OCI-LY1 (cell line): ENCODE measurements around the gene NOS1.

Experiments
- H2AFZ ChIP-seq: fragments of 200-600 bp; sonication (generic), shearing (Covaris generic); 2 replicates; pipeline ENCODE4 v1.6.0; 2014; ENCODE audit warnings: antibody characterized with exemption, mild to moderate bottlenecking, low read length
- H3F3A ChIP-seq: fragments of 200-600 bp; sonication (generic), shearing (Covaris generic); 2 replicates; pipeline ENCODE4 v1.6.0; 2014; ENCODE audit warnings: mild to moderate bottlenecking, antibody characterized with exemption, low read length, moderate library complexity; ENCODE audit not compliant: insufficient read depth
- H3K27ac ChIP-seq: fragments of 200-600 bp; sonication (generic); 2 replicates; pipeline ENCODE4 v1.5.1; 2014; ENCODE audit warnings: low read length, mixed run types, mild to moderate bottlenecking, low read depth; ENCODE audit not compliant: poor library complexity, severe bottlenecking
- H3K27me3 ChIP-seq: fragments of 200-600 bp; sonication (generic); 2 replicates; pipeline ENCODE4 v1.6.0; 2014; ENCODE audit warnings: antibody characterized with exemption, mild to moderate bottlenecking, low read length, moderate library complexity; ENCODE audit not compliant: insufficient read depth
- H3K36me3 ChIP-seq: fragments of 200-600 bp; sonication (generic); 2 replicates; pipeline ENCODE4 v1.6.1; 2014; ENCODE audit warnings: mild to moderate bottlenecking, antibody characterized with exemption, low read length, moderate library complexity, mixed read lengths; ENCODE audit not compliant: insufficient read depth
- H3K4me1 ChIP-seq: fragments of 200-600 bp; sonication (generic); 2 replicates; pipeline ENCODE4 v1.5.1; 2014; ENCODE audit warnings: mild to moderate bottlenecking, low read length, moderate library complexity; ENCODE audit not compliant: insufficient read depth, severe bottlenecking
- H3K4me2 ChIP-seq: fragments of 200-600 bp; sonication (generic), shearing (Covaris generic); 2 replicates; pipeline ENCODE4 v1.6.1; 2014; ENCODE audit warnings: low read length
- H3K4me3 ChIP-seq: fragments of 200-600 bp; sonication (generic); 2 replicates; pipeline ENCODE4 v1.5.1; 2014; ENCODE audit warnings: low read length, low read depth, mild to moderate bottlenecking, mixed read lengths; ENCODE audit not compliant: poor library complexity, severe bottlenecking
- H3K79me2 ChIP-seq: fragments of 200-600 bp; shearing (Covaris generic); 2 replicates; pipeline ENCODE4 v1.6.1; 2016; ENCODE audit warnings: mixed run types, low read length, mixed read lengths; ENCODE audit not compliant: insufficient read depth
- H3K9ac ChIP-seq: fragments of 200-600 bp; sonication (generic), shearing (Covaris generic); 2 replicates; pipeline ENCODE4 v1.6.1; 2014; ENCODE audit warnings: mild to moderate bottlenecking, low read length, mixed read lengths
- H3K9me2 ChIP-seq: fragments of 200-600 bp; sonication (generic), shearing (Covaris generic); 2 replicates; pipeline ENCODE4 v1.6.1; 2014; ENCODE audit warnings: low read depth, mild to moderate bottlenecking, low read length, mixed read lengths
- H3K9me3 ChIP-seq: fragments of 200-600 bp; shearing (Covaris generic); 2 replicates; pipeline ENCODE4 v1.6.1; 2014; ENCODE audit warnings: low read length, mixed read lengths
- H4K20me1 ChIP-seq: fragments of 200-600 bp; sonication (generic), shearing (Covaris generic); 2 replicates; pipeline ENCODE4 v1.6.0; 2016; ENCODE audit warnings: mild to moderate bottlenecking, low read length; ENCODE audit not compliant: insufficient read depth
- EZH2 ChIP-seq: fragments of 200-600 bp; sonication (generic), shearing (Covaris generic); IDR thresholded peaks from 2 replicates; pipeline ENCODE4 v1.8.0; 2017; ENCODE audit warnings: borderline replicate concordance, mixed run types, mild to moderate bottlenecking, antibody characterized with exemption, low read length, moderate library complexity, mixed read lengths
- TF ChIP-seq, protein P1 (sequence below): fragments of 200-600 bp; sonication (generic), shearing (Covaris generic); IDR thresholded peaks from 2 replicates; pipeline ENCODE4 v1.5.1; 2017; ENCODE audit warnings: mild to moderate bottlenecking, antibody characterized with exemption, low read length, moderate library complexity, mixed read lengths

NOS1 gene

DNA sequence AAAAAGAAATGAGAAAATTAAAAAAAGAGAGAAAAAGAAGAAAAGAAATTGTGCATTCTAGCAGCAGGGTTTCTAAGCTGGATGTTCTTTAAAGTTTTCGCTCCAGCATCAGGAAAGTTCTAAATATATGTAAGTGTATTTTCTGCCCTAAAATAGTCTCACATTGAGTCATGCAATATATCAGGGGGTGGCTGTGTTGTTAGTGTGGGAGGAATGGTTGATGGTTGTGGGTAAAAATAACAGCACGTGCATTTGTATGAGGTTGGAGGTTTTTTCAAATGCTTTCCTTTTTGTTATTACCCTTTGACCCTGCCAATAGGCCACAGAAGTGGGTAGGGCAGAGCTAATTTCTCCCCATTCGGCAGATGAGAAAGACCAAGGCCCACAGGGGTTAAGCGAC, 106.0 kb downstream of the NOS1 start:
- H3K9me3 ChIP-seq = no peaks in the 10 kb centered on the region
- H3K4me1 ChIP-seq = no peaks in the 10 kb centered on the region
- H3K9me2 ChIP-seq = no peaks in the 10 kb centered on the region
- H3F3A ChIP-seq = no peaks in the 10 kb centered on the region
- no peaks in the 10 kb centered on the region for H3K36me3 ChIP-seq
- H3K9ac ChIP-seq = no peak overlapping the region
- H3K79me2 ChIP-seq = no peaks in the 10 kb centered on the region
- H2AFZ ChIP-seq = no peak overlapping the region
- H3K4me2 ChIP-seq = no peak overlapping the region
- no peak overlapping the region for H3K27ac ChIP-seq
- TF ChIP-seq, protein P1, sequence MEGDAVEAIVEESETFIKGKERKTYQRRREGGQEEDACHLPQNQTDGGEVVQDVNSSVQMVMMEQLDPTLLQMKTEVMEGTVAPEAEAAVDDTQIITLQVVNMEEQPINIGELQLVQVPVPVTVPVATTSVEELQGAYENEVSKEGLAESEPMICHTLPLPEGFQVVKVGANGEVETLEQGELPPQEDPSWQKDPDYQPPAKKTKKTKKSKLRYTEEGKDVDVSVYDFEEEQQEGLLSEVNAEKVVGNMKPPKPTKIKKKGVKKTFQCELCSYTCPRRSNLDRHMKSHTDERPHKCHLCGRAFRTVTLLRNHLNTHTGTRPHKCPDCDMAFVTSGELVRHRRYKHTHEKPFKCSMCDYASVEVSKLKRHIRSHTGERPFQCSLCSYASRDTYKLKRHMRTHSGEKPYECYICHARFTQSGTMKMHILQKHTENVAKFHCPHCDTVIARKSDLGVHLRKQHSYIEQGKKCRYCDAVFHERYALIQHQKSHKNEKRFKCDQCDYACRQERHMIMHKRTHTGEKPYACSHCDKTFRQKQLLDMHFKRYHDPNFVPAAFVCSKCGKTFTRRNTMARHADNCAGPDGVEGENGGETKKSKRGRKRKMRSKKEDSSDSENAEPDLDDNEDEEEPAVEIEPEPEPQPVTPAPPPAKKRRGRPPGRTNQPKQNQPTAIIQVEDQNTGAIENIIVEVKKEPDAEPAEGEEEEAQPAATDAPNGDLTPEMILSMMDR = no peak
- H3K27me3 ChIP-seq = no peaks in the 10 kb centered on the region; the same call in 1 of the 2 replicates
- no peaks in the 10 kb centered on the region for H4K20me1 ChIP-seq
- H3K4me3 ChIP-seq = no peak overlapping the region

DNA sequence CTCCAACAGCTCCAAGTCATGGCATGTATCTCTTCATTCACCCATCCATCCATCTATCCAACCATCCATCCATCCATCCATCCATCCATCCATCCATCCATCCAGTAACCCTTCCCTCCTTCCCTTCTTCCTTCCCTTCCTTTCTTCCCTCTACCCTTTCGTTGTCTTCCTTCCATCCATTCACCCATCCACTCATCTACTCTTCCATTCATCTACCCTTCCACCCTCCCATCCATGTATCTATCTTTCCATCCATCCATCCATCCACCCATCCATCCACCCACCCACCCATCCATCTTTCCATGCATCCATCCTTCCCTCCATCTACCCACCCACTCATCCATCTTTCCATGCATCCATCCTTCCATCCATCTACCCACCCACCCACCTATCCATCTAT, 117.9 kb downstream of the NOS1 start:
- no peak overlapping the region for H3K9ac ChIP-seq
- no peak overlapping the region for H2AFZ ChIP-seq
- H4K20me1 ChIP-seq = no peaks in the 10 kb centered on the region
- H3K9me3 ChIP-seq = no peaks in the 10 kb centered on the region
- no peaks in the 10 kb centered on the region for H3K36me3 ChIP-seq
- H3K4me3 ChIP-seq = no peak overlapping the region
- H3F3A ChIP-seq = no peaks in the 10 kb centered on the region
- H3K79me2 ChIP-seq = no peaks in the 10 kb centered on the region
- no peaks in the 10 kb centered on the region for H3K9me2 ChIP-seq
- H3K4me2 ChIP-seq = no peak overlapping the region
- H3K27me3 ChIP-seq = 0 out of 2 replicates have a peak, but pooled peaks cover 7% of the 10 kb centered on the region
- H3K27ac ChIP-seq = no peak overlapping the region
- H3K4me1 ChIP-seq = no peaks in the 10 kb centered on the region
- TF ChIP-seq EZH2 = no peak
- TF ChIP-seq, protein P1 = no peak

DNA sequence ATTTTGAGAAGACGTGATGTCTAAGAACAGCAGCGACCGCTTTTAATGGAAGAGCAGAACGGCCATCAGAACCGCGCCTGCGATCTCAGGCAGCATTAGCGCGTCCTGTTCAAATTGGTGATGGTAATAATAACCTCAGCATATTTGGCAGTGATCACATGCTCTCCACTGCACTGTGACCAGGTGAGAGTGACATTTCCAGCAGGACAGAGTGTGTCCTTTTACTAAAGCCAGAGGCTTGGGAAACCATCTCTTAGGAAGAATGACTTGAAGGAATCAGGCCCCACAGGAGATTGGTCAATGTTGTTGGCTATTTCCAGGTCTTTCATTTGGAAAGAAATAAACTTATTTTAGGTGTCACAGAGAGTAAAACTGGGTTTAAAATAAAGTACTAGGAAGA, 119.7 kb downstream of the NOS1 start:
- TF ChIP-seq, protein P1 = no peak
- TF ChIP-seq EZH2 = no peak
- Histone ChIP-seq H3K4me2 (no peak overlapping the region), H2AFZ (no peak overlapping the region), H3K4me3 (no peak overlapping the region), H4K20me1 (no peaks in the 10 kb centered on the region), H3K36me3 (no peaks in the 10 kb centered on the region), H3K9me2 (no peaks in the 10 kb centered on the region), H3K27me3 (0 out of 2 replicates have a peak, but pooled peaks cover 7% of the 10 kb centered on the region), H3K4me1 (no peaks in the 10 kb centered on the region), H3K79me2 (no peaks in the 10 kb centered on the region), H3K9me3 (no peaks in the 10 kb centered on the region), H3K9ac (no peak overlapping the region), H3F3A (no peaks in the 10 kb centered on the region), H3K27ac (no peak overlapping the region)
